OCI-M2 (cell line): Measurements from ENCODE around the gene SPRR2F.
"Not testable (repeated sequence)": the region's sequence is repeated elsewhere in the genome, so short reads cannot be mapped to it uniquely, and the experiment has no call there.

Source experiments
- DNase-seq: peaks from one replicate; lab custom pipeline; 2025; ENCODE audit not compliant: unreplicated experiment; lab: John Stamatoyannopoulos, UW

SPRR2F gene

GRCh38 chr1:153113416-153113815 is at the start of gene SPRR2F:
SPRR2F (minus strand) TSS chr1:153113516; CDS start chr1:153112733, 783 bp downstream.
- no peak for DNase-seq

- DNase-seq = no peak
These were observed 42.2 kb upstream of the SPRR2F start for GRCh38 chr1:153155541-153155940.

- DNase-seq = no peak
These were observed 39.2 kb upstream of the SPRR2F start for GRCh38 chr1:153152481-153152880.

GRCh38 chr1:153150846-153151245 is 37.5 kb upstream of the SPRR2F start, which contains the start of gene SPRR2G:
SPRR2G (minus strand) TSS chr1:153150890; CDS start chr1:153150110, 780 bp downstream.
- DNase-seq = no peak

- DNase-seq = no peak
These were observed 28.1 kb upstream of the SPRR2F start for GRCh38 chr1:153141377-153141776.

- DNase-seq = no peak
These were observed 27.2 kb upstream of the SPRR2F start for GRCh38 chr1:153140484-153140883.

- no peak for DNase-seq
These were observed 20.4 kb upstream of the SPRR2F start for GRCh38 chr1:153133743-153134142.

GRCh38 chr1:153133267-153133666 is 20.0 kb upstream of the SPRR2F start:
- DNase-seq = no peak

- DNase-seq = not testable (repeated sequence)
These were observed 15.4 kb upstream of the SPRR2F start for GRCh38 chr1:153128688-153129087.

GRCh38 chr1:153127296-153127695 is 14.0 kb upstream of the SPRR2F start:
- no peak for DNase-seq

- no peak for DNase-seq
These were observed 12.2 kb upstream of the SPRR2F start for GRCh38 chr1:153125536-153125935.

GRCh38 chr1:153123793-153124192 is 10.5 kb upstream of the SPRR2F start:
- DNase-seq = not testable (repeated sequence)

GRCh38 chr1:153122831-153123421 is 9.6 kb upstream of the SPRR2F start:
- DNase-seq = no peak

- no peak for DNase-seq
These were observed 7.6 kb upstream of the SPRR2F start for GRCh38 chr1:153120945-153121344.

GRCh38 chr1:153119491-153119971 is 6.2 kb upstream of the SPRR2F start:
- no peak for DNase-seq

- DNase-seq = not testable (repeated sequence)
These were observed 1.9 kb upstream of the SPRR2F start for GRCh38 chr1:153115264-153115663.

GRCh38 chr1:153112454-153112853 is 862 bp downstream of the SPRR2F start:
- DNase-seq = not testable (repeated sequence)

GRCh38 chr1:153100245-153100644 is 13.1 kb downstream of the SPRR2F start:
- DNase-seq = no peak

- DNase-seq = no peak
These were observed 13.8 kb downstream of the SPRR2F start for GRCh38 chr1:153099461-153100045.

- no peak for DNase-seq
These were observed 17.6 kb downstream of the SPRR2F start for GRCh38 chr1:153095764-153096163.

GRCh38 chr1:153094426-153094825 is 18.9 kb downstream of the SPRR2F start, which contains the start of gene SPRR2E:
SPRR2E (minus strand) TSS chr1:153094526; CDS start chr1:153093751, 775 bp downstream.
- no peak for DNase-seq

GRCh38 chr1:153087652-153088051 is 25.7 kb downstream of the SPRR2F start:
- no peak for DNase-seq

- DNase-seq = no peak
These were observed 31.6 kb downstream of the SPRR2F start for GRCh38 chr1:153081736-153082135.
